Stimulated activated memory B cell treated with anti-CD40 and anti-IgM and Interleukin-4, amounts not matched to agents 10 μg/mL and 1 μg/mL and 100 μg/mL, for 72 hours (primary cell): ENCODE data around the gene ZNF615.
"Not testable (repeated sequence)": the region's sequence is repeated elsewhere in the genome, so short reads cannot be mapped to it uniquely, and the experiment has no call there.

Experiments used
- ATAC-seq: fragments of 150-1000 bp; cut with Tn5 transposase; 2 replicates; pipeline ENCODE4 v1.10.0; 2021
- H3K27ac Mint-ChIP-seq: one replicate; pipeline ENCODE4 v1.8.0; 2022; ENCODE audit warnings: mild to moderate bottlenecking, mixed read lengths
- H3K27me3 Mint-ChIP-seq: one replicate; pipeline ENCODE4 v1.8.0; 2022; ENCODE audit warnings: mixed read lengths
- H3K36me3 Mint-ChIP-seq: one replicate; pipeline ENCODE4 v1.8.0; 2022; ENCODE audit warnings: mixed read lengths
- H3K4me1 Mint-ChIP-seq: one replicate; pipeline ENCODE4 v1.8.0; 2022; ENCODE audit warnings: mixed read lengths
- H3K4me3 Mint-ChIP-seq: one replicate; pipeline ENCODE4 v1.8.0; 2022; ENCODE audit warnings: mild to moderate bottlenecking, moderate library complexity, mixed read lengths
- H3K9me3 Mint-ChIP-seq: one replicate; pipeline ENCODE4 v1.8.0; 2022; ENCODE audit warnings: mixed read lengths

The ZNF615 gene

GRCh38 chr19:51957846-51958245 lies 50.2 kb downstream of the ZNF615 start:
- not testable (repeated sequence) for H3K4me3 Mint-ChIP-seq, H3K27me3 Mint-ChIP-seq, ATAC-seq, H3K4me1 Mint-ChIP-seq, H3K27ac Mint-ChIP-seq
- peaks cover 33% of the 10 kb centered on the region for H3K9me3 Mint-ChIP-seq
- H3K36me3 Mint-ChIP-seq = peaks cover 43% of the 10 kb centered on the region

GRCh38 chr19:51948975-51949374 lies 59.0 kb downstream of the ZNF615 start:
- H3K27me3 Mint-ChIP-seq = no peaks in the 10 kb centered on the region
- H3K4me1 Mint-ChIP-seq = no peaks in the 10 kb centered on the region
- H3K9me3 Mint-ChIP-seq = peaks cover 42% of the 10 kb centered on the region
- ATAC-seq = no peak
- H3K36me3 Mint-ChIP-seq = peaks cover 49% of the 10 kb centered on the region
- H3K4me3 Mint-ChIP-seq = no peak overlapping the region
- H3K27ac Mint-ChIP-seq = no peak overlapping the region

GRCh38 chr19:51946602-51947001 lies 61.4 kb downstream of the ZNF615 start:
- Mint-ChIP-seq H3K4me3 (no peak overlapping the region), H3K27me3 (no peaks in the 10 kb centered on the region), H3K4me1 (no peaks in the 10 kb centered on the region), H3K9me3 (peaks cover 51% of the 10 kb centered on the region), H3K27ac (no peak overlapping the region), H3K36me3 (peaks cover 68% of the 10 kb centered on the region)
- no peak for ATAC-seq

GRCh38 chr19:51944798-51945552 lies 63.0 kb downstream of the ZNF615 start:
- Mint-ChIP-seq H3K4me3 (no peak overlapping the region), H3K4me1 (no peaks in the 10 kb centered on the region), H3K36me3 (peaks cover 77% of the 10 kb centered on the region), H3K27me3 (no peaks in the 10 kb centered on the region), H3K9me3 (peaks cover 51% of the 10 kb centered on the region), H3K27ac (no peak overlapping the region)
- no peak for ATAC-seq
